Measurements from ENCODE around the gene HELB.
A peak's percentile ranks its signal among the peaks of the same experiment; 100 is the strongest.

The HELB gene

DNA sequence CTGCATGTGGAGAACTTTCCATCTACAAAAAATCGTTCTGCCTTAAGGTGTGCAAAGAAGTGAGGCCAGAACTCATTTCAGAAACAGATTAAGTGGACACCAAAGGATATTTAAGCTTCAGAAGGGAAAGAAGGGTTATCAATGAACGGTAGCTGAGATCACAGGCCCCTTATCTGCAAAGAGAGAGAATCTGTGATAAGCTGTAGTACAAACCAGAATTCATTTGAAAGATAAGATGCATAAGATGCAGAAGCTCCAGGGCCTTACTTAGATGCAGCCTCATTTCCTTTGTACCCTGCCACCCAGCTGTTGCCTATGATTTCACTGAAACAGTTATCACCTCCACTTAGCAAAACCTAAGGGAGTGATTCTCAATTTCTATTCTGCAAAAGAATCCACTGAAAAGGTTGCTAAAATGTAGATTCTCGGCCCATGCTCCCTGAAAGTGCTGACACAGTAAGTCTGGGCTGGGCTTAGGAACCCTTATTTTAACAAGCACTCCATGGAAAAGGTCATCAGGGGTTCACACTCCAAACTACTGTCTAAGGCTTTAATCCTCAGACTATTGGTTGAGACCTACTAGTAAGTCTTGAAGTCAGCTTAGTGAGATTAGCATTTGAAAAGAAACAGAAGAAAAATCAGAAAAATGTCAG, 64.8 kb downstream of the HELB start:
- DNase-seq: no peak

DNA sequence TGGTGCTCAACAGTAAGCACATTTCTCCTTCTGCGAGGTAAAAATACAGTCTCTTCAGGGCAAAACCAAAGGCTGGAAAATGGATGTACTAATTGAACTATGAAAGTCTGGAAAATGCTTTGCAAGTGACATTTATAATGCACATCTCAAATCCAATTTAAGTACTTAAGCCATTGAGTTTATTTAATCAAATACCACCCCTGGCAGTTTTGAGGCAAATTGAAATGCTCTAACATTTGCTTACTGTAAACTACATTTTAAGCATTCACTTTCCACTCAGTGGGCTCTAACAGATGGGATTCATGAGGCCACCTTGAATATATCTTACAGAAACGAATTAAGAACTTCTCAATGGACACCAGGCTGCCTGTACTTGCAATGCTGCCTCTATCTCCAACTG, 69.7 kb downstream of the HELB start:
- no peak for DNase-seq

DNA sequence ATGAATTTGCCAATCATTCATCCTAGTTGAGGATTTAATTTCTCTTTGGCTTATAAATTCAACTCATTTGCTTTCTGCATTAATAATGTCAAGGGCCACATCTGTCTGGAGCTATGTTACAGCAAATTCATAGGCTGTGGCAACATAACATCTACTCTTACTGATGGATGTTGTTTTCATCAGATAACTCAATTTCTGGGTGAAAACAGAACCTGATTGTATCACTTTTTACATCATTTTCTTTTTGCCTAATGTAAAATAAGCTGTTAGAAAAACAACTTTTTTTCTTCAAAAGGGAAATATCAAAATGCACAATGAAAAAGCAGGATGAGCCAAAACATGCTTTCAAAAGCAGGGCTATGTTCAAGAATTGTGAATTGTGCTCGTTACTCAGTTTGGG, 73.3 kb downstream of the HELB start:
- no peak for DNase-seq

DNA sequence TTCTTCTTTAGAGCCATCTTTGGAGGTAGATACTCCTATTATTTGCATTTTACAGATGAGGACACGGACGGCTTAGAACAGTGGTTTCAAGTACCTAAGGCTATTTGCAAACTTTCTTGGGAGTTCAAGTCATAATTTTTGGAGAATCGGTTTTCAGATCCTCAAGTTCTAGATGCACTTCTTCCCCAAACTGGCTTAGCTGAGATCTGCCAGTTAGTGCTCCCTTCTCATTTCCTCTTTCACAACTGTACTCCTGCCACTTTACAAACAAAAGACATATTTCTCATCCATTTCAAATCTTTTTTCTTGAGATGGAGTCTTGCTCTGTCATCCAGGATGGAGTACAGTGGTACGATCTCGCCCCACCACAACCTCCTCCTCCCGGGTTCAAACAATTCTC, 77.3 kb downstream of the HELB start:
- no peak for DNase-seq

DNA sequence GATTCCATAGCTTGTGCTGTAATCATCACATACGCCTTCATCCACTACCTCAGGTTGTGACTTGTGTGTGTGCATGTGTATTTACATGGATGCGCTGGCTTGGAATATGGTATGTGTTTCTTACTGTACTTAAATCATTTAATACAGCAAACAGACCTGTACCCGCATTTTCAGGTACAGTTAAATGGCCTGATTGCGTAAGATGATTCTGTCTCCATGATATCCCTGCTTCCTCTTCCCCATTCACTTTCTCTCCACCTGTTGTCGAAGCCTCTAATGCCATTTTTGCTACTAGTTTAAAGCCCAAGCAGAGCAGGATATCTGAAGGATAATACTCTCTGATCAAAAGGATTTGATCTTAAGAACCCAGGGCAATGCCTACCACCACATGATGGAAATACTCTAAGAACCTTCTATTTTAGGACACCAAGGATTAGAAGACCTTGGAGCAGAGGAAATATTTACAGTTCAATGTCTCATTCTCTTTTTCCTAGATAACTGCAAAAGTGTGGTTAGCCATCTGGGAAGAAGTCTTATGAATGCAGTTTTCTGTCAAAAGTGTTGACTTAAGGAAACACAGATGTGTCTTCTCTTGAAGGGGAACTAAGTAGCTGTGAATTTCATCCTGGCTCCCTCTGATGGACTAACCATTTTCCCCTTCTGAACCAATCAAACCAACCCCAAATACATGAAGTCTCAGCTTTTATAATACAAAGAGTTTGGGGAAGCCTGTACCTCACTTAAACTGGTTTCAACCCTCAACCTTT, 78.7 kb downstream of the HELB start:
- DNase-seq: no peak

DNA sequence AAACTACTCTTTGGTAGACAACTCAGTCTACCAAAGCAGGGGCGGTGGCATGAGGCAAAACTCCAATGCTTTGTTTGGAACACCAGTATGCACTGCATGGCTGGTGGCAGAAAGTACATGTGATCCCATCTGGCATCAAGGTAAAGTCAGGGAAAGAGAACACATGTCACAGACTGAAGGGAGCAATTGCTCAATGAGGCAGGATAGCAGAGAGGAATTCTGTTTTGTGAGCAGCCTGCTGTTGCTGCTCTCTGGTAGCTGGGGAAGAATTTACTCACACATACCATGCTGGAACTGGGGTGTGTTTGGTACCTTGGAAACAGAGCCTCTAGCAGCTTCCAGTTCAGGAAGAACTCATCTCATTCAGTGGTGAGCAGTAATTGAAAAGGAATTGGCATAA, 84.8 kb downstream of the HELB start:
- DNase-seq: peak; percentile 86
